MM.1S (cell line): ENCODE results near the gene ZRANB1.
A peak's percentile ranks its signal among the peaks of the same experiment; 100 is the strongest.

Experiments
- DNase-seq: peaks from one replicate; pipeline ENCODE4 v3.0.0-alpha.2; 2015
- H2AFZ ChIP-seq: fragments of 300-600 bp; sonication (generic); 2 replicates; pipeline ENCODE4 v1.6.0; 2016; ENCODE audit warnings: antibody characterized with exemption, low read length
- H3F3A ChIP-seq: fragments of 300-600 bp; sonication (generic); 2 replicates; pipeline ENCODE4 v1.6.1; 2016; ENCODE audit warnings: mild to moderate bottlenecking, antibody characterized with exemption, low read length, moderate library complexity, mixed read lengths; ENCODE audit not compliant: insufficient read depth
- H3K27ac ChIP-seq: fragments of 300-600 bp; sonication (generic); 2 replicates; pipeline ENCODE4 v1.5.1; 2016; ENCODE audit warnings: mild to moderate bottlenecking, low read length
- H3K27me3 ChIP-seq: fragments of 300-600 bp; sonication (generic); replicated peaks from 2 replicates; pipeline ENCODE4 v1.6.0; 2016; ENCODE audit warnings: low read length; ENCODE audit not compliant: insufficient read depth
- H3K36me3 ChIP-seq: fragments of 300-600 bp; sonication (generic); replicated peaks from 2 replicates; pipeline ENCODE4 v1.6.1; 2016; ENCODE audit warnings: mild to moderate bottlenecking, low read length, mixed read lengths; ENCODE audit not compliant: insufficient read depth
- H3K4me1 ChIP-seq: fragments of 300-600 bp; sonication (generic); 2 replicates; pipeline ENCODE4 v1.6.1; 2016; ENCODE audit warnings: low read length, mixed read lengths
- H3K4me2 ChIP-seq: fragments of 300-600 bp; sonication (generic); 2 replicates; pipeline ENCODE4 v1.6.0; 2016; ENCODE audit warnings: low read depth, low read length
- H3K4me3 ChIP-seq: fragments of 300-600 bp; sonication (generic); 2 replicates; pipeline ENCODE4 v1.5.1; 2016; ENCODE audit warnings: low read length, mixed read lengths
- H3K79me2 ChIP-seq: fragments of 300-600 bp; sonication (generic); 2 replicates; pipeline ENCODE4 v1.6.1; 2016; ENCODE audit warnings: mixed run types, low read length, mixed read lengths
- H3K9ac ChIP-seq: fragments of 300-600 bp; sonication (generic); 2 replicates; pipeline ENCODE4 v1.6.1; 2016; ENCODE audit warnings: low read length, mixed read lengths
- H3K9me2 ChIP-seq: fragments of 300-600 bp; sonication (generic); replicated peaks from 2 replicates; pipeline ENCODE4 v1.6.1; 2016; ENCODE audit warnings: mild to moderate bottlenecking, low read length, mixed read lengths; ENCODE audit not compliant: insufficient read depth
- H3K9me3 ChIP-seq: fragments of 300-600 bp; sonication (generic); replicated peaks from 2 replicates; pipeline ENCODE4 v1.6.1; 2016; ENCODE audit warnings: mild to moderate bottlenecking, low read length, mixed read lengths; ENCODE audit not compliant: insufficient read depth
- H4K20me1 ChIP-seq: fragments of 300-600 bp; sonication (generic); 2 replicates; pipeline ENCODE4 v1.6.1; 2016; ENCODE audit warnings: mild to moderate bottlenecking, low read length, moderate library complexity, mixed read lengths; ENCODE audit not compliant: insufficient read depth
- CTCF ChIP-seq: fragments of 300-600 bp; sonication (generic); IDR thresholded peaks from 2 replicates; pipeline ENCODE4 v1.5.1; 2016; ENCODE audit warnings: antibody characterized with exemption, low read length, mixed read lengths
- EZH2 ChIP-seq: fragments of 300-600 bp; sonication (generic); optimal IDR thresholded peaks from 2 replicates; pipeline ENCODE3; 2017; ENCODE audit warnings: low read depth, mild to moderate bottlenecking, antibody characterized with exemption, low read length, mixed read lengths
- EZH2phosphoT487 ChIP-seq: fragments of 300-600 bp; sonication (generic); IDR thresholded peaks from 2 replicates; pipeline ENCODE4 v1.6.1; 2018; ENCODE audit warnings: antibody characterized with exemption, low read length

ZRANB1 gene

GRCh38 chr10:124917428-124918190 is 24.3 kb upstream of the ZRANB1 start:
- peak; percentile 32 for DNase-seq
- TF ChIP-seq EZH2phosphoT487 (no peak), EZH2 (no peak), CTCF (no peak)
- Histone ChIP-seq H3K4me2 (peak overlapping the region; percentile 84), H3K9ac (peak overlapping the region; percentile 82), H3K9me3 (no peaks in the 10 kb centered on the region), H3K79me2 (peaks cover 51% of the 10 kb centered on the region), H3K27me3 (no peaks in the 10 kb centered on the region), H3K4me1 (peaks cover 8% of the 10 kb centered on the region; the same call in 1 of the 2 replicates), H3K27ac (peak overlapping the region; percentile 63; the same call in 1 of the 2 replicates), H3K9me2 (no peaks in the 10 kb centered on the region), H3K4me3 (peak overlapping the region; percentile 99), H4K20me1 (peaks cover 21% of the 10 kb centered on the region), H3K36me3 (no peaks in the 10 kb centered on the region), H3F3A (peaks cover 3% of the 10 kb centered on the region; the same call in 1 of the 2 replicates), H2AFZ (peak overlapping the region; percentile 29)

GRCh38 chr10:124918191-124918830 is 23.6 kb upstream of the ZRANB1 start:
- Histone ChIP-seq H3K4me1 (peaks cover 8% of the 10 kb centered on the region; the same call in 1 of the 2 replicates), H3K9ac (no peak overlapping the region), H3K4me2 (peak overlapping the region; percentile 84), H3K27ac (no peak overlapping the region), H3K9me2 (no peaks in the 10 kb centered on the region), H3K79me2 (peaks cover 58% of the 10 kb centered on the region), H3K4me3 (peak overlapping the region; percentile 99), H4K20me1 (peaks cover 21% of the 10 kb centered on the region), H2AFZ (no peak overlapping the region), H3K36me3 (no peaks in the 10 kb centered on the region), H3K9me3 (no peaks in the 10 kb centered on the region), H3K27me3 (no peaks in the 10 kb centered on the region), H3F3A (peaks cover 3% of the 10 kb centered on the region; the same call in 1 of the 2 replicates)
- peak; percentile 9 for DNase-seq
- TF ChIP-seq EZH2 (no peak), CTCF (no peak), EZH2phosphoT487 (no peak)

GRCh38 chr10:124918906-124919305 is 23.0 kb upstream of the ZRANB1 start:
- Histone ChIP-seq H4K20me1 (peaks cover 21% of the 10 kb centered on the region), H2AFZ (no peak overlapping the region), H3K9me3 (no peaks in the 10 kb centered on the region), H3K79me2 (peaks cover 64% of the 10 kb centered on the region), H3K9me2 (no peaks in the 10 kb centered on the region), H3K27ac (no peak overlapping the region), H3K27me3 (no peaks in the 10 kb centered on the region), H3F3A (peaks cover 3% of the 10 kb centered on the region; the same call in 1 of the 2 replicates), H3K4me1 (peaks cover 8% of the 10 kb centered on the region; the same call in 1 of the 2 replicates), H3K36me3 (no peaks in the 10 kb centered on the region), H3K4me2 (peak overlapping the region; percentile 84), H3K9ac (no peak overlapping the region), H3K4me3 (no peak overlapping the region)
- no peak for TF ChIP-seq EZH2
- TF ChIP-seq CTCF = no peak
- no peak for TF ChIP-seq EZH2phosphoT487
- no peak for DNase-seq
